GM18951 (cell line): ENCODE results near the gene ANGEL2.
A peak's percentile ranks its signal among the peaks of the same experiment; 100 is the strongest.

Experiments
- POLR2A ChIP-seq: IDR thresholded peaks from 4 replicates; pipeline ENCODE4 v1.6.1; 2011; ENCODE audit warnings: mild to moderate bottlenecking; ENCODE audit not compliant: insufficient read length, insufficient read depth; ENCODE audit errors: extremely low read depth
- in situ Hi-C: fragments of 300-500 bp; cut with MboI; formaldehyde crosslinking; loops from one replicate; pipeline ENCODE4 v1.12.0; 2022; ENCODE audit warnings: low sequenced_read_pairs, mixed read lengths, inconsistent platforms; ENCODE audit not compliant: unreplicated experiment

ANGEL2 gene

GRCh38 chr1:212959266-212960220 is 56.1 kb downstream of the ANGEL2 start:
- in situ Hi-C loops, result no loop called here
- no peak for TF ChIP-seq POLR2A

GRCh38 chr1:212958175-212958574 is 57.5 kb downstream of the ANGEL2 start:
- no peak for TF ChIP-seq POLR2A
- in situ Hi-C loops, result no loop called here

- no peak for TF ChIP-seq POLR2A
- in situ Hi-C loops, result no loop called here
Measured at GRCh38 chr1:212957546-212957945, 58.1 kb downstream of the ANGEL2 start.

GRCh38 chr1:212955961-212956620 is 59.6 kb downstream of the ANGEL2 start:
- no peak for TF ChIP-seq POLR2A
- in situ Hi-C loops, result no loop called here

- in situ Hi-C loops, result no loop called here
- no peak for TF ChIP-seq POLR2A
Measured at GRCh38 chr1:212955098-212955497, 60.6 kb downstream of the ANGEL2 start.

GRCh38 chr1:212954514-212954913 is 61.2 kb downstream of the ANGEL2 start:
- in situ Hi-C loops, result no loop called here
- no peak for TF ChIP-seq POLR2A

- no peak for TF ChIP-seq POLR2A
- in situ Hi-C loops, result no loop called here
Measured at GRCh38 chr1:212953321-212953720, 62.3 kb downstream of the ANGEL2 start.

- in situ Hi-C loops, result no loop called here
- no peak for TF ChIP-seq POLR2A
Measured at GRCh38 chr1:212952641-212952976, 63.1 kb downstream of the ANGEL2 start.

GRCh38 chr1:212951947-212952640 is 63.6 kb downstream of the ANGEL2 start:
- in situ Hi-C loops, result no loop called here
- TF ChIP-seq POLR2A, result no peak

- TF ChIP-seq POLR2A, result no peak
- in situ Hi-C loops, result no loop called here
Measured at GRCh38 chr1:212951126-212951946, 64.3 kb downstream of the ANGEL2 start.

GRCh38 chr1:212950243-212951125 is 65.2 kb downstream of the ANGEL2 start, which contains the start of gene VASH2:
Gene VASH2, plus strand, starts transcription at chr1:212950541. Its CDS starts 1,002 bp downstream, at chr1:212951543.
- TF ChIP-seq POLR2A, result peak; percentile 57
- in situ Hi-C loops, result no loop called here

GRCh38 chr1:212949771-212950170 is 65.9 kb downstream of the ANGEL2 start:
- TF ChIP-seq POLR2A, result no peak
- in situ Hi-C loops, result no loop called here
